ENCODE measurements around the gene TMIGD2.
A peak's percentile ranks its signal among the peaks of the same experiment; 100 is the strongest.
"Not testable (repeated sequence)": the region's sequence is repeated elsewhere in the genome, so short reads cannot be mapped to it uniquely, and the experiment has no call there.

The TMIGD2 gene

DNA sequence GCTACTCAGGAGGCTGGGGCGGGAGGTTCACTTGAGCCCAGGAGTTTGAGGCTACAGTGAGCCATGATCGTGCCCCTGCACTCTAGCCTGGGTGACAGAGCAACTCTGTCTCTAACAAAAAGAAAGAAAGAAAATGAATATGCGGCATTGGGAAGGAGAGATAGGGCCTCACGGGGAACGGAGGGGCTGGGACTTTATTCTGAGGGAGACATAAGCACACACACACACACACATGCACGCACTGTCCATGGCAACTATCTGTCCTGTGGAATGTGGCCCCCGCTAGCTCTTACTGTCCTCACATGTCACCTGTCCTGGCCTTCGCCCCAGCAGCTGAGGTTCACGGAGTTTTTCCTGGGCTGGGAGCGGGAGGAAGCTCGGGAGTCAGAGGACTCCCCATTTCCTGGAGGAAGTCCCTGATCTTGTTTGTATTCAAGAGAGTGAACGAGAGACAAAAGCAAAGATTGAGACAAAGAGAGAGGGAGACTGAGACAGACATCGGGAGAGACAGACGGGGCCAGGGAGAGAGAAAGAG is 35.8 kb upstream of the TMIGD2 start:
- DNase-seq (ENCODE audit: low read depth in 1 of 2, low spot score in 1 of 2): peak in 1 of 2 experiments; percentile 56
- in situ Hi-C loops (cut with HindIII; ENCODE audit: low pct_unique_long_range_greater_than_20kb, low sequenced_read_pairs): no loop called here
- TF ChIP-seq JUND (IDR thresholded peaks at IDR 0.05; ENCODE audit: low read depth): no peak

DNA sequence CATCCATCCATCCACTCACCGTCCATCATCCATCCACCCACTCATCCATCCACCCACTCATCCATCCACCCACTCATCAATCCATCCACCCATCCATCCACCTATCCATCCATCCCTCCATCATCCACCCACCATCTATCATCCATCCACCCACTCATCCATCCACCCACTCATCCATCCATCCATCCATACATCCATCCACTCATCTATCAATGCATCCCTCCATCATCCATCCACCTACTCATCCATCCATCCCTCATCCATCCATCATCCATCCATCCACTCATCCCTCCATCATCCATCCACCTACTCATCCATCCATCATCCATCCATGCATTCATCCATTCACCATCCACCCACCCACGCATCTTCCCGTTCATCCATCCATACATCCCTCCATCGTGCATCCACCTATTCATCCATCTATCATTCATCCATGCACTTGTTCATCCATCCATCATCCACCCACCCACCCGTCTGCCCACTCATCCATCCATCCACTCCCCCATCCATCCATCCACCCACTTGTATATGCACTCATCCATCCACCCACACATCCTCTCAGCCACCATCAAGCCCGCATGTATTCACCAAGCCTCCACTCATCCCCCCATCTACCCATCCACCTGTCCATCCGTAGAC is 32.9 kb upstream of the TMIGD2 start:
- in situ Hi-C loops (cut with HindIII; ENCODE audit: low pct_unique_long_range_greater_than_20kb, low sequenced_read_pairs): no loop called here
- TF ChIP-seq JUND (IDR thresholded peaks at IDR 0.05; ENCODE audit: low read depth): no peak
- DNase-seq (ENCODE audit: low read depth in 1 of 2, low spot score in 1 of 2): no peak

DNA sequence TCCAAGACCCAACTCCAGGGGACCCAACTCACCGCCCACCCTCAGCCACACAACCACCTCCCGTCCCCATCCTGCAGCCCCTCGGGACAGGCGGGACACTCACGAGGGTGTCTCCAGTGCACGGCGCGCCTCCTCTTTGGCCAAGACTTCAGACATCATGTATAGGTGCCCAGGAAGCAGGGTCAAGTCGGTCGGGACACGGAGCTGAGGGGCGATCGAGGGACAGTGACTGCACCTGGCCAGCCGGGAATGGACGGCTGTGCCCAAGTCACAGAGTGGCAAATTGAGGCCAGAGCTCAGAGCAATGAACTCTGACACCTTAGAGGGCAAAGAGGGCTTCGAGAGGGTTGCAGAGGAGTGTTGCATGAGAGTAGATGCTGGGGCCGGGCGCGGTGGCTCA is 27.7 kb upstream of the TMIGD2 start:
- TF ChIP-seq JUND (IDR thresholded peaks at IDR 0.05; ENCODE audit: low read depth): no peak
- in situ Hi-C loops (cut with HindIII; ENCODE audit: low pct_unique_long_range_greater_than_20kb, low sequenced_read_pairs): no loop called here
- no peak for DNase-seq (ENCODE audit: low read depth in 1 of 2, low spot score in 1 of 2)

DNA sequence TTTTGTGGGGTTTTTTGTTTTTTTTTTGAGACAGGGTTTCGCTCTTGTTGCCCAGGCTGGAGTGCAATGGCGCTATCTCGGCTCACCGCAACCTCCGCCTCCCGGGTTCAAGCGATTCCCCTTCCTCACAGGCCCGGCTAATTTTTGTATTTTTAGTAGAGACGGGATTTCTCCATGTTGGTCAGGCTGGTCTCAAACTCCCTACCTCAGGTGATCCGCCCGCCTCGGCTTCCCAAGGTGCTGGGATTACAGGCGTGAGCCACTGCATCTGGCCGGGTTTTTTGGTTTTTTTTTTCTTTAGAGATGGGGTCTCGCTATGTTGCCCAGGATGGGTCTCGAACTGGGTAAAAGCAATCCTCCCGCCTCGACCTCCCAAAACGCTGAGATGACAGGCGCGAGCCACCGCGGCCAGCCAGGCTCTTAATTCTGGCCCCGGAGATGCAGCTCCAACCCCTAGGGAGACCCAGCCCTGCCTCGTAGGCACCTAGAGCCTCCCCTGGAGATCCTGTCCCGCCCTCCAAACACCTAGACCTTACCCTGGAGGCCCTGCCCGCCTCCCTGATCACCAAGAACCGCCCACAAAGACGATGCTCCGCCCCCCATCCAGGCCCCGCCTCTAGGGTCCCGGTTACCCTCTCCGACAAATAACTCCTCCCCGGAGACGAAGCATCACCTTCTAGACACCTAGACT is 26.9 kb upstream of the TMIGD2 start:
- in situ Hi-C loops (cut with HindIII; ENCODE audit: low pct_unique_long_range_greater_than_20kb, low sequenced_read_pairs); DNase-seq (ENCODE audit: low read depth in 1 of 2, low spot score in 1 of 2): not testable (repeated sequence)

DNA sequence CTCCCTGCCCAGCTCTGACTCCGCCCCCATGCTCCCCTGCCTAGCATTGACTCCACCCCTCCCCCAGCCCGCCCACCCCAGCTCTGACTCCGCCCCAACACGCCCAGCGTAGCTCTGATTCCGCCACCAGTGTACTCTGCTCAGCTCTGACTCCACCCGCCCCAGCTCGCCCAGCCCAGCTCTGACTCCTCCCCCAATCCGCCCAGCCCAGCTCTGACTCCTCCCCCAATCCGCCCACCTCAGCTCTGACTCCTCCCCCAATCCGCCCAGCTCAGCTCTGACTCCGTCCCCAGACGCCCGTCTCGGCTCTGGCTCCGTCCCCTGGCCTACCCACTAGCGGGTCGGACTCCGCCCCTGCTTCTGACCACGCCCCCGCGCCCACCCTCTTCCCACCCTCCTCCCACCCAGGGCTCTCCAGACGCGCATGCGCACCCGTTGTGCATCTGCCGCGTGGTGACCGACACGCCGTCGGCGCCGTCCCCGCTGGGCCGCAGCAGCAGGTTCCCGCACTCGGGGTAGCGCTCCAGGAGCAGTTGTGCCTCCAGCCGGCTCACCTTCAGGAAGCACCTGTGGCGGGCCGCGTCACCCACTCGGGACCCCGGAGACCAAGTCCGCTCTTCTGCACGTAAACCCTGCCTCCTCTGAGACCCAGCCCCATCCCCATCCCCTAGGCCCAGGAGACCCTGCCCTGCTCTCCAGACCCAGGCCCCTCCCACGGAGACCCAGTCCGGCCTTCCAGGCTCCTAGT is 26.2 kb upstream of the TMIGD2 start:
- DNase-seq (ENCODE audit: low read depth in 1 of 2, low spot score in 1 of 2): peak in 1 of 2 experiments; percentile 45
- in situ Hi-C loops (cut with HindIII; ENCODE audit: low pct_unique_long_range_greater_than_20kb, low sequenced_read_pairs): no loop called here
- no peak for TF ChIP-seq JUND (IDR thresholded peaks at IDR 0.05; ENCODE audit: low read depth)

DNA sequence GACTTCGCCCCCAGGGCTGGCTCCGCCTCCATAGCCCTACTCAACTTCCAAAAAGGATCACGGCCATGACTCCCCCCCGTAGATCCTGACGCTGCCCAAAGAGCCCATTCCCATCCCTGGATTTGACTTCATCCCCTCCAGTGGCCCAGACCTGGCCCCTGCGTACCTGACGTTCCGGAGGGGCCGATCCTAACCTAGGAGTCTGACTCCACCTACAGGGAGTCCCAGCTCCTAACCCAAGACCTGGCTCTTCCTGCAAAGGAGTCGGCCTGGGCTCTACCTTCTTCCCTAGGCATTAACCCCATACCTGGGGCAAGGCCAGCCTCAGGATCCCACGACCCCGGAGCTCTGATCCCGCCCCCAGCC is 25.7 kb upstream of the TMIGD2 start:
- TF ChIP-seq JUND (IDR thresholded peaks at IDR 0.05; ENCODE audit: low read depth): no peak
- DNase-seq (ENCODE audit: low read depth in 1 of 2, low spot score in 1 of 2): no peak
- in situ Hi-C loops (cut with HindIII; ENCODE audit: low pct_unique_long_range_greater_than_20kb, low sequenced_read_pairs): no loop called here

DNA sequence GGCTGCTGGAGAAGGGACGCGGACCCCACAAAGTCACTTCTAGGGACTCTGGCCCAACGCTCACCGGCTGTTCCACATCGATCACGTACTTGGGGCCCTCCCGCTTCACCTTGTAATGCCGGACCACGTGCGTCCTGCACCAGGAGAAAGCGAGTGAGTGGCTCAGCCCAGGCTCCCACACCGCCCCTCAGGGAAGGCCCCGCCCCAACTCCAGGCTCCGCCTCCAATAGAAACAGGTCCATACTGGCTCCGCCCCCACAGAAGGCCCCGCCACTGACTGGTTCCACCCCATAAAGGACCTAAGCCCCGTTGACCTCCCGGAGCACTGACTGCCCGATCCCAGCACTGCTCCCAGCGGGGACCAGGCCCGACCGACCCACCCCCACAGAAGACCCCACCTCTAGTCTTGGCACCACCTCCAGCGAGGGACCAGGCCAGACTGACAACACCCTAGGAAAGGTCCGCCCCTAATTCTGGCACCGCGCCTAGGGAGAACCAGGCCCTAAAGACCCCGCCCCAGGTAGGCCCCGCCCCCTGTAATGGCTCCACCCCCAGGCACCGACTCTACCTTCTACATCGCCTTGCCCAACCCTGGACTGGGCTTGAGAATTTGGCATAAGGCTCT is 25.2 kb upstream of the TMIGD2 start:
- no peak for TF ChIP-seq JUND (IDR thresholded peaks at IDR 0.05; ENCODE audit: low read depth)
- peak in 1 of 2 experiments; percentile 34 for DNase-seq (ENCODE audit: low read depth in 1 of 2, low spot score in 1 of 2)
- in situ Hi-C loops (cut with HindIII; ENCODE audit: low pct_unique_long_range_greater_than_20kb, low sequenced_read_pairs): no loop called here

DNA sequence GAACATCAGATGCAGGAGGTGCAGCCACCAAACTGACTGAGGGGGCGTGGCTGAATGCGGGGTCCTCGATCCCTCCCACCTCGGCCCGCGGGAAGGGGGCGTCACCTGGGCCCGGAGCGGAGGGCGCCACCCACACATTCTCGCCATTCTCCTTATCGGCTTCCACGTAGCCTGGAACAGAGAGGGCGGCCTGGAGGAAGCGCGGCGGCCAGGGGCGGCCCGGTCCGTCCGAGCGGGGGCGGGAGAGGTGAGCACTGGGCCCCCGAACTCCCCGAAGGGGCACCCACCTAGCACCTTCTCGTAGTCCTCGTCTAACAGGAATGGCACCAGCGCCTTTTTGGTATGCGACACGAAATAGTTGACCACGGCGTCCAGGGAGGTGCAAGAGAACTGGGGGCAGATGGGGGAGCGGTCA is 24.7 kb upstream of the TMIGD2 start:
- in situ Hi-C loops (cut with HindIII; ENCODE audit: low pct_unique_long_range_greater_than_20kb, low sequenced_read_pairs): no loop called here
- DNase-seq (ENCODE audit: low read depth in 1 of 2, low spot score in 1 of 2): no peak

DNA sequence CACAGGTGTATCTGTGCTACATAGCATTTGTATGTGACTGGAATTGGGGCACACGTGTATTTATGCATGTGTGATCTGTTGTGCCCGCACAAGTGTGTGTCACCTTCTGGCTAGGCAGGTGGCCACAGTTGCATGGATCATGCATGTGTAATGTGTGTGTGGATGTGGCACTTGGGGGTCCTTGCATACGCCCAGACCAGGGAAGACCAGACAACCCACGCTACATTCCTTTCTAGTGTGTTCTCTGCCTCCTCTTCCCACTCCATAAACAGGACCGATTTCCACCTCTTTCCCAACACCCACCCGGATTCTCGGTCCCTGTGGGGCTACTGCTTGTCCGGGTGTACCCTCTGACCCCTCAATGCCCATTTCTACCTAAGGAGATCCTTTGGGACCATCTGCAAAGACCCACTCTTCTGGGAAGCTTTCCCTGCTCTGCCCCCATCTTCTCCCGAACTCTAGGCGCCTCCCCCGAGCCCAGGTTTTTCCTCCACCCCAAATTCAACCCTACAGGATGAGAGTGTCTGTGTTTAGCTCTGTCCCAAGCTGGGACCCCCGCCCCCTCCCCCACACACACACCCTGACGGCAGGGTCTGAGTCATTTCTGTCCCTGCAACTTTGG is 24.1 kb upstream of the TMIGD2 start:
- no peak for DNase-seq (ENCODE audit: low read depth in 1 of 2, low spot score in 1 of 2)
- TF ChIP-seq JUND (IDR thresholded peaks at IDR 0.05; ENCODE audit: low read depth): no peak
- in situ Hi-C loops (cut with HindIII; ENCODE audit: low pct_unique_long_range_greater_than_20kb, low sequenced_read_pairs): no loop called here

More for the DNA sequence above, 24.7 kb upstream of the TMIGD2 start:
- no peak for TF ChIP-seq JUND (IDR thresholded peaks at IDR 0.05; ENCODE audit: low read depth)

DNA sequence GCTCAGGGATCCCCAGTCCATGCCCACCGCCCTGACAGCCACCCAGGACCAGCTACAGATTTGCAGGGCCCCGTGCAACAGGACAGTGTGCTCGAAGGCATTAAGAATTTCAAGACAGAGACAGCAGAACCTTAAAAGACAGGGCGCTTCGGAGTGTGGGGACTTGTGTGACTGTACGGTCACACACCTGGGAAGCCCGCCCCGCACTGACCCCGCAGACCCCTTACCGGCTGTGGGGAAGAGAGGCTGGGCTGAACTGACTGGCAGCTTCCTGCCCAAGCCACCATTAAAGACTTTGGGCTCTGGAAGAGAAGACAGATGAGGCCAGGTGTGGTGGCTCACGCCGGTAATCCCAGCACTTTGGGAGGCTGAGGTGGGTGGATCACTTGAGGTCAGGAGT is 22.0 kb upstream of the TMIGD2 start:
- TF ChIP-seq JUND (IDR thresholded peaks at IDR 0.05; ENCODE audit: low read depth): no peak
- DNase-seq (ENCODE audit: low read depth in 1 of 2, low spot score in 1 of 2): no peak
- in situ Hi-C loops (cut with HindIII; ENCODE audit: low pct_unique_long_range_greater_than_20kb, low sequenced_read_pairs): no loop called here

DNA sequence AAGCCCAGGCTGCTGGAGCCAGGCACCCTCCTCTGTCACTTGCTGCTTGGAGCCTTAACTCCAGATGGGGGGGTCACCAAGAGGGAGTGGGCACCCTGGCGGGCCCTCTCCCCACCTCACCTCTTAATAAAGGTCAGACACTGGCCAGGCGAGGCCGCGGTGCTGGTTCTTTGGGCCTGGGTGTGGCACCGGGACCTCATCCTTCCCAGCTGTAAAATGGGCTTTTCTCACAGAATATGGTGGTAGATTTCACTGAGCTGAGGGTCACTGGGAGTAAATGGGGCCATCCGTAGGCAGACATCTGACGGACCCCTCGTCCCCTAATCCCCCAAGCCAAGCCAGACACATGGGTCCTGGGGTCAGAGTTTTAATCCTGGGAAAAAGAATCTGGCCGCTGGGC is 21.5 kb upstream of the TMIGD2 start:
- no peak for DNase-seq (ENCODE audit: low read depth in 1 of 2, low spot score in 1 of 2)
- no peak for TF ChIP-seq JUND (IDR thresholded peaks at IDR 0.05; ENCODE audit: low read depth)
- in situ Hi-C loops (cut with HindIII; ENCODE audit: low pct_unique_long_range_greater_than_20kb, low sequenced_read_pairs): no loop called here

DNA sequence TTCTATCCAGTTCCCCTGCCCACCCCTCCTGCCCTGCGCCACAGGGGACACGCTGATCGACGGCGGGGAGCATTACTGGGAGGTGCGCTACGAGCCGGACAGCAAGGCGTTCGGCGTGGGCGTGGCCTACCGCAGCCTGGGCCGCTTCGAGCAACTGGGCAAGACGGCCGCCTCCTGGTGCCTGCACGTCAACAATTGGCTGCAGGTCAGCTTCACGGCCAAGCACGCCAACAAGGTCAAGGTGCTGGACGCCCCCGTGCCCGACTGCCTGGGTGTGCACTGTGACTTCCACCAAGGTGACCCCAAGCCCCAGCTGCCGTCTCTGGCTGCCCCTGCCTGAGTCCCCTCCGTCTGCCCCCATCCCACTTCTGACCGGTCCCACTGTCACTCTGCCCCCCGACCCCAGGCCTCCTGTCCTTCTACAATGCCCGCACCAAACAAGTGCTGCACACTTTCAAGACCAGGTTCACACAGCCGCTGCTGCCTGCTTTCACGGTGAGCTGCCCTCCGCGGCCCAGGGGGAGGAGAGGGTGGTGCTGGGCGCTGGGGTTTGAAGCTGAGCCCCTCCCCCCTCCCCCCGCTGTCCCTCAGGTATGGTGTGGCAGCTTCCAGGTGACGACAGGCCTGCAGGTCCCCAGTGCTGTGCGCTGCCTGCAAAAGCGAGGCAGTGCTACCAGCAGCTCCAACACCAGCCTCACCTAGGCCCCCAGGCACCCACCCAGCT is 20.9 kb upstream of the TMIGD2 start:
- no peak for TF ChIP-seq JUND (IDR thresholded peaks at IDR 0.05; ENCODE audit: low read depth)
- in situ Hi-C loops (cut with HindIII; ENCODE audit: low pct_unique_long_range_greater_than_20kb, low sequenced_read_pairs): no loop called here
- DNase-seq (ENCODE audit: low read depth in 1 of 2, low spot score in 1 of 2): no peak

Measured in T47D (cell line).